ENCODE results near the gene RRP1B.
A peak's percentile ranks its signal among the peaks of the same experiment; 100 is the strongest.

DNA sequence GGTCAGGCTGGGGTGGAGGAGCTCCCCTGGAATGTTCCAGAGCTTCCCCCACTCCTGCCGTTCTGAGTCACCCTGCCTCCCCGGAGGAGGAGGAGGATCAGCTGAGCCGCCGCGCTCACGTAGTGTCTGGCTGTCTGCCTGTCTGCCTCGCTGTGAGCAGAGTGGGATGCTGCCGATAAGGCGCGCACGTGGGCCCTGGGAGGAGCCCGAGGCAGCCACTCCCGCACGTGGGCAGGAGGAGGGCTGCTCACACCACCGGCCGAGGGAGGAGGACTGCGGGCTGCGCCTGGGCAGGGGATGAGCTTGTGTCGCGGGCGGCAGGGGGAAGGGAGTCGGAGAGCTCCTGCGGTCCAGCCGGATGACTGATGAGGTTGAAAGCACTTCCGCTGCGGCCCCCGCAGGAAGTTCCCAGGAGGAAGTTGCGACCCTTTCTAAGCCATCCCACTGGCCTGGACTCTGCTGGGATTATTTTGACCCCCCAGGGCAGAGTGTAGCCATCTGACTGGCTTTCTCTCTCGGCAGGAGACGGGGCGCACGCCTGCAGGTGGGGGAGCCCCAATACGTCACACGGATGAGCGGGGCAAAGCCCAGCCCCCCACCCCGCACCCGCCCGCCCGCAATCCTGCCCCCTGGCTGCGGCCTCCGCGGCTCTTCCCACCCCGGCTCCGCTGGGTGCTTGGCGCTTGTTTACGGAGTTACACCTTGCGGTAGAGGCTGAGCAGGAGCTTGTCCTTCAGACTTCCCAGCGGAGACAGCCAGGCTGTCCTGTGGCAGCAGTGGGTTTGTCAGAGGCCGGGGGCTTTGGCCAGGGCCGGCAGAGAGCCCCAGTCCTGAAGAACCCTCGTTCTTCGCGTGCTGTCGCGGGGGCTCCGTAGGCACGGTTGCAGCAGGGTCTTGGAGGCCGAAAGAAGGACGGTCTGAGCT lies 69.4 kb downstream of the RRP1B start:
- TF ChIP-seq ZC3H11A (IDR thresholded peaks at IDR 0.05) (no peak), ESRRA (IDR thresholded peaks at IDR 0.05; ENCODE audit: borderline replicate concordance, low read length) (no peak), RAD21 (conservative IDR thresholded peaks at IDR 0.05 in 1 of 2, IDR thresholded peaks at IDR 0.05 in 1 of 2) (0 out of 5 replicates have a peak, but pooled peaks of 1 of the 2 experiments have one; percentile 22)
- TF ChIP-seq, protein P1, sequence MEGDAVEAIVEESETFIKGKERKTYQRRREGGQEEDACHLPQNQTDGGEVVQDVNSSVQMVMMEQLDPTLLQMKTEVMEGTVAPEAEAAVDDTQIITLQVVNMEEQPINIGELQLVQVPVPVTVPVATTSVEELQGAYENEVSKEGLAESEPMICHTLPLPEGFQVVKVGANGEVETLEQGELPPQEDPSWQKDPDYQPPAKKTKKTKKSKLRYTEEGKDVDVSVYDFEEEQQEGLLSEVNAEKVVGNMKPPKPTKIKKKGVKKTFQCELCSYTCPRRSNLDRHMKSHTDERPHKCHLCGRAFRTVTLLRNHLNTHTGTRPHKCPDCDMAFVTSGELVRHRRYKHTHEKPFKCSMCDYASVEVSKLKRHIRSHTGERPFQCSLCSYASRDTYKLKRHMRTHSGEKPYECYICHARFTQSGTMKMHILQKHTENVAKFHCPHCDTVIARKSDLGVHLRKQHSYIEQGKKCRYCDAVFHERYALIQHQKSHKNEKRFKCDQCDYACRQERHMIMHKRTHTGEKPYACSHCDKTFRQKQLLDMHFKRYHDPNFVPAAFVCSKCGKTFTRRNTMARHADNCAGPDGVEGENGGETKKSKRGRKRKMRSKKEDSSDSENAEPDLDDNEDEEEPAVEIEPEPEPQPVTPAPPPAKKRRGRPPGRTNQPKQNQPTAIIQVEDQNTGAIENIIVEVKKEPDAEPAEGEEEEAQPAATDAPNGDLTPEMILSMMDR (IDR thresholded peaks at IDR 0.05): no peak
- TF ChIP-seq, protein P2, sequence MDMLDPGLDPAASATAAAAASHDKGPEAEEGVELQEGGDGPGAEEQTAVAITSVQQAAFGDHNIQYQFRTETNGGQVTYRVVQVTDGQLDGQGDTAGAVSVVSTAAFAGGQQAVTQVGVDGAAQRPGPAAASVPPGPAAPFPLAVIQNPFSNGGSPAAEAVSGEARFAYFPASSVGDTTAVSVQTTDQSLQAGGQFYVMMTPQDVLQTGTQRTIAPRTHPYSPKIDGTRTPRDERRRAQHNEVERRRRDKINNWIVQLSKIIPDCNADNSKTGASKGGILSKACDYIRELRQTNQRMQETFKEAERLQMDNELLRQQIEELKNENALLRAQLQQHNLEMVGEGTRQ (IDR thresholded peaks at IDR 0.05): peak; percentile 88
